GM12891 (cell line): Measurements from ENCODE around the gene SAMD9L. TPM values are rescaled to one million over a fixed set of nuclear protein-coding genes. Genes with fewer than 3 reads are reported as not detected.

Source experiments
- DNase-seq: peaks from one replicate; pipeline ENCODE4 v3.0.0; 2011; ENCODE audit warnings: low spot score; ENCODE audit not compliant: insufficient read length
- FAIRE-seq: peaks from 2 replicates; lab custom pipeline; 2011; peaks lifted over from hg19 to GRCh38; lab: Jason Lieb, UNC
- PAX5 ChIP-seq: IDR thresholded peaks from 2 replicates; pipeline ENCODE4 v1.6.1; 2011; ENCODE audit warnings: low read length, moderate library complexity, mild to moderate bottlenecking; ENCODE audit not compliant: insufficient read depth, severe bottlenecking
- POLR2A ChIP-seq: IDR thresholded peaks from 2 replicates; pipeline ENCODE4 v1.6.1; 2011; ENCODE audit warnings: low read depth, low read length, control low read depth
- POLR2AphosphoS5 ChIP-seq: IDR thresholded peaks from 2 replicates; pipeline ENCODE4 v1.6.1; 2011; ENCODE audit warnings: low read depth, low read length, control low read depth
- POU2F2 ChIP-seq: IDR thresholded peaks from 2 replicates; pipeline ENCODE4 v1.6.1; 2011; ENCODE audit warnings: low read depth, mild to moderate bottlenecking, control low read depth, low read length, moderate library complexity
- SPI1 ChIP-seq: IDR thresholded peaks from 2 replicates; pipeline ENCODE4 v1.6.1; 2011; ENCODE audit warnings: low read depth, low read length, control low read depth
- TAF1 ChIP-seq: IDR thresholded peaks from 2 replicates; pipeline ENCODE4 v1.6.1; 2011; ENCODE audit warnings: low read depth, low read length, control low read depth
- polyA plus RNA-seq: library from polyadenylated mRNA; unstranded; fragments of >200 nt; gene quantifications from one replicate; pipeline ENCODE4 v1.2.1, GENCODE V29; 2012; ENCODE audit warnings: low read depth, missing spikeins, inconsistent platforms; ENCODE audit not compliant: missing spikeins

SAMD9L gene
- 14.6 TPM for polyA plus RNA-seq

- no peak for TF ChIP-seq POU2F2
- TF ChIP-seq SPI1, result peak; percentile 45; the same call in 1 of the 2 replicates
- FAIRE-seq (peak; percentile 16), DNase-seq (peak; percentile 18)
Observed at GRCh38 chr7:93148144-93148543, at the start of gene SAMD9L. SAMD9L (minus strand) TSS chr7:93148385; CDS start chr7:93135971, 12,414 bp downstream.

- no peak for TF ChIP-seq TAF1
- no peak for TF ChIP-seq POLR2AphosphoS5
- no peak for FAIRE-seq
- DNase-seq, result no peak
Observed at GRCh38 chr7:93196336-93196735, 48.2 kb upstream of the SAMD9L start.

- no peak for FAIRE-seq
- TF ChIP-seq POU2F2 (no peak), POLR2AphosphoS5 (no peak), POLR2A (no peak), TAF1 (no peak), SPI1 (no peak)
- DNase-seq, result no peak
Observed at GRCh38 chr7:93194386-93194785, 46.2 kb upstream of the SAMD9L start.

- no peak for TF ChIP-seq POU2F2
- TF ChIP-seq TAF1, result no peak
- no peak for TF ChIP-seq POLR2A
- TF ChIP-seq PAX5, result no peak
- TF ChIP-seq SPI1, result no peak
- no peak for TF ChIP-seq POLR2AphosphoS5
- DNase-seq (no peak), FAIRE-seq (no peak)
Observed at GRCh38 chr7:93188870-93189634, 40.9 kb upstream of the SAMD9L start.

- no peak for FAIRE-seq
- no peak for TF ChIP-seq POLR2A
- no peak for TF ChIP-seq SPI1
- TF ChIP-seq TAF1, result no peak
- no peak for TF ChIP-seq PAX5
- TF ChIP-seq POLR2AphosphoS5, result no peak
- TF ChIP-seq POU2F2, result no peak
Observed at GRCh38 chr7:93185303-93186027, 37.3 kb upstream of the SAMD9L start.

GRCh38 chr7:93179173-93179572 is 31.0 kb upstream of the SAMD9L start:
- TF ChIP-seq PAX5 (no peak), POLR2A (no peak), SPI1 (no peak)
- FAIRE-seq (no peak), DNase-seq (no peak)

More at GRCh38 chr7:93185303-93186027, 37.3 kb upstream of the SAMD9L start:
- DNase-seq, result no peak

- TF ChIP-seq POLR2A (no peak), POLR2AphosphoS5 (no peak)
- FAIRE-seq, result no peak
- DNase-seq, result no peak
Observed at GRCh38 chr7:93178213-93178612, 30.0 kb upstream of the SAMD9L start.

GRCh38 chr7:93176992-93177580 is 28.9 kb upstream of the SAMD9L start:
- no peak for FAIRE-seq
- no peak for DNase-seq
- TF ChIP-seq SPI1 (no peak), PAX5 (no peak), TAF1 (no peak), POLR2A (no peak), POU2F2 (no peak), POLR2AphosphoS5 (no peak)

GRCh38 chr7:93175219-93175618 is 27.0 kb upstream of the SAMD9L start:
- DNase-seq (no peak), FAIRE-seq (no peak)
- TF ChIP-seq PAX5, result no peak

GRCh38 chr7:93172683-93173082 is 24.5 kb upstream of the SAMD9L start:
- FAIRE-seq, result no peak
- TF ChIP-seq SPI1 (no peak), POU2F2 (no peak), TAF1 (no peak), POLR2A (no peak), POLR2AphosphoS5 (no peak), PAX5 (no peak)
- DNase-seq, result no peak
